Dedifferentiated amniotic fluid mesenchymal stem cell (primary cell): ENCODE results near the gene JOSD1.

ENCODE experiments used
- DNase-seq: peaks from one replicate; pipeline ENCODE4 v3.0.0-alpha.2; 2016; ENCODE audit errors: extremely low spot score

JOSD1 gene

GRCh38 chr22:38712486-38713207 lies 11.9 kb upstream of the JOSD1 start:
- no peak for DNase-seq

GRCh38 chr22:38710866-38711265 lies 10.1 kb upstream of the JOSD1 start:
- DNase-seq, result no peak

GRCh38 chr22:38710351-38710750 lies 9.6 kb upstream of the JOSD1 start:
- DNase-seq, result no peak

- DNase-seq, result no peak
Measured at GRCh38 chr22:38709306-38709705, 8.6 kb upstream of the JOSD1 start.

GRCh38 chr22:38707984-38708383 lies 7.2 kb upstream of the JOSD1 start:
- no peak for DNase-seq

GRCh38 chr22:38707346-38707745 lies 6.6 kb upstream of the JOSD1 start:
- DNase-seq, result no peak

GRCh38 chr22:38706901-38707195 lies 6.1 kb upstream of the JOSD1 start:
- no peak for DNase-seq

GRCh38 chr22:38706101-38706900 lies 5.6 kb upstream of the JOSD1 start:
- no peak for DNase-seq

GRCh38 chr22:38705235-38706100 lies 4.7 kb upstream of the JOSD1 start, which contains the start of gene GTPBP1:
GTPBP1 (plus strand) TSS chr22:38705944; CDS start chr22:38705956, 12 bp downstream.
- DNase-seq, result peak; percentile 100

- no peak for DNase-seq
Measured at GRCh38 chr22:38704654-38705234, 4.0 kb upstream of the JOSD1 start.

GRCh38 chr22:38700270-38700788 lies 414 bp downstream of the JOSD1 start:
- DNase-seq, result peak; percentile 28

GRCh38 chr22:38699784-38700183 lies 959 bp downstream of the JOSD1 start:
- DNase-seq, result peak; percentile 42

- DNase-seq, result no peak
Measured at GRCh38 chr22:38699143-38699542, 1.6 kb downstream of the JOSD1 start.

GRCh38 chr22:38698407-38699094 lies 2.2 kb downstream of the JOSD1 start:
- no peak for DNase-seq

GRCh38 chr22:38697425-38698089 lies 3.2 kb downstream of the JOSD1 start:
- no peak for DNase-seq

- DNase-seq, result peak; percentile 86
Measured at GRCh38 chr22:38696606-38697424, 3.9 kb downstream of the JOSD1 start.

GRCh38 chr22:38694940-38695339 lies 5.8 kb downstream of the JOSD1 start:
- no peak for DNase-seq

- DNase-seq, result no peak
Measured at GRCh38 chr22:38694049-38694448, 6.7 kb downstream of the JOSD1 start.

GRCh38 chr22:38689651-38690050 lies 11.1 kb downstream of the JOSD1 start:
- DNase-seq, result no peak

GRCh38 chr22:38685761-38686160 lies 15.0 kb downstream of the JOSD1 start:
- no peak for DNase-seq
